Caco-2 (cell line): ENCODE data around the gene ABL2. TPM values are rescaled to one million over a fixed set of nuclear protein-coding genes. Genes with fewer than 3 reads are reported as not detected.

Experiments used
- BruUV-seq: library from RNA; stranded (reverse); fragments of 400-500 nt; replicated peaks from 2 replicates; lab custom pipeline; 2021; lab: Mats Ljungman, UMichigan
- CTCF ChIA-PET: fragments of 300-600 bp; sonication (Branson Sonifier 250); formaldehyde crosslinking; loops from one replicate; lab custom pipeline; 2022; ENCODE audit warnings: antibody characterized with exemption; lab: Charles Lee
- POLR2A ChIA-PET: fragments of 300-600 bp; sonication (Branson Sonifier 250); formaldehyde crosslinking; loops from one replicate; lab custom pipeline; 2022; ENCODE audit warnings: antibody characterized with exemption; lab: Charles Lee
- DNase-seq, 2 experiments: peaks; one replicate each; pipeline versions ENCODE4 v3.0.0 to v3.0.0-alpha.2; 2020 to 2022
- H3K27me3 ChIP-seq: replicated peaks from 2 replicates; pipeline ENCODE4 v1.6.0; 2011; ENCODE audit warnings: low read length; ENCODE audit not compliant: control insufficient read depth, insufficient read depth
- H3K36me3 ChIP-seq: 2 replicates; pipeline ENCODE4 v1.5.1; 2011; ENCODE audit warnings: low read length; ENCODE audit not compliant: control insufficient read depth, insufficient read depth
- H3K4me1 ChIP-seq: fragments of 250-450 bp; sonication (Bioruptor Pico); 2 replicates; pipeline ENCODE4 v1.5.1; 2020; ENCODE audit warnings: mild to moderate bottlenecking
- H3K4me3 ChIP-seq: 2 replicates; pipeline ENCODE4 v1.5.1; 2011; ENCODE audit warnings: low read depth, mild to moderate bottlenecking, control low read depth, low read length
- H3K9me3 ChIP-seq: fragments of 250-450 bp; sonication (Bioruptor Pico); 2 replicates; pipeline ENCODE4 v1.5.1; 2020; ENCODE audit warnings: mild to moderate bottlenecking, moderate library complexity
- H3K27ac Mint-ChIP-seq: one replicate; pipeline ENCODE4 v1.8.0; 2022; ENCODE audit warnings: mixed read lengths; ENCODE audit not compliant: unreplicated experiment
- H3K27me3 Mint-ChIP-seq: one replicate; pipeline ENCODE4 v1.8.0; 2022; ENCODE audit warnings: mixed read lengths; ENCODE audit not compliant: insufficient read depth, unreplicated experiment
- H3K36me3 Mint-ChIP-seq: one replicate; pipeline ENCODE4 v1.8.0; 2022; ENCODE audit warnings: mild to moderate bottlenecking, mixed read lengths; ENCODE audit not compliant: insufficient read depth, unreplicated experiment
- H3K4me1 Mint-ChIP-seq: one replicate; pipeline ENCODE4 v1.8.0; 2022; ENCODE audit warnings: low read depth, mixed read lengths; ENCODE audit not compliant: unreplicated experiment
- H3K4me3 Mint-ChIP-seq: one replicate; pipeline ENCODE4 v1.8.0; 2022; ENCODE audit warnings: mild to moderate bottlenecking, moderate library complexity, mixed read lengths; ENCODE audit not compliant: unreplicated experiment
- H3K9me3 Mint-ChIP-seq: one replicate; pipeline ENCODE4 v1.8.0; 2022; ENCODE audit warnings: mixed read lengths; ENCODE audit not compliant: unreplicated experiment
- intact Hi-C: fragments of 100-400 bp; cut with micrococcal nuclease; formaldehyde crosslinking; loops from one replicate; pipeline ENCODE4 v1.10.0; 2022; ENCODE audit not compliant: unreplicated experiment
- total RNA-seq: library from RNA; stranded (reverse); gene quantifications from 2 replicates; pipeline ENCODE4 v1.2.3, GENCODE V29; 2022
- TF ChIP-seq, protein P1 (sequence below), 2 experiments: fragments of 200-600 bp in 1 of 2; IDR thresholded peaks; 1 replicate in 1 of 2; 2 replicates in 1 of 2; pipeline versions ENCODE4 v1.5.1 to v1.8.0; 2011 to 2022; ENCODE audit warnings: antibody characterized with exemption in 1 of 2, control low read depth in 1 of 2, inconsistent platforms in 1 of 2, low read depth in 1 of 2, low read length in 1 of 2, mild to moderate bottlenecking in 1 of 2, moderate library complexity in 1 of 2; ENCODE audit not compliant: insufficient read depth in 1 of 2, severe bottlenecking in 1 of 2, unreplicated experiment in 1 of 2

ABL2 gene
- total RNA-seq, 1 experiment from 2014 or later = 21.6 TPM

DNA sequence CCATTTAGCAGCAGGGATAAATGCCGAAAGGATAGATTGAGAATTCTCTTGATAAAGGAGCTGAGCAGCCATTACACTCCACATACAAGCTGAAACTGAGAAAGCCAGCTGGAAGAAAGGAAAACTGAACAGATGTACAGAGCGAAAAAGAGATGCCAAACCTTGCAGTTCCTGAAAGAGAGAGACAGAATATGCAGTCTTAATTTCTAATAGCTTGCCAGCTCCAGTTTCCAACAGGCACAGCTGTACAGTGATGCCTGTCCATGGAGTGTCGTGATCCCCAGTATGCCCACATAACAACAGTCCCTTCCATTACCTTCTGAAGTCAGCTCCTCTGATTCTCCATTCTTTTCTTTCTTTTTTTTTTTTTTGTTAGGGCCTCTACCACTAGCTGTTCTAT is 22.7 kb downstream of the ABL2 start:
- no peaks in the 10 kb centered on the region for H3K9me3 Mint-ChIP-seq

DNA sequence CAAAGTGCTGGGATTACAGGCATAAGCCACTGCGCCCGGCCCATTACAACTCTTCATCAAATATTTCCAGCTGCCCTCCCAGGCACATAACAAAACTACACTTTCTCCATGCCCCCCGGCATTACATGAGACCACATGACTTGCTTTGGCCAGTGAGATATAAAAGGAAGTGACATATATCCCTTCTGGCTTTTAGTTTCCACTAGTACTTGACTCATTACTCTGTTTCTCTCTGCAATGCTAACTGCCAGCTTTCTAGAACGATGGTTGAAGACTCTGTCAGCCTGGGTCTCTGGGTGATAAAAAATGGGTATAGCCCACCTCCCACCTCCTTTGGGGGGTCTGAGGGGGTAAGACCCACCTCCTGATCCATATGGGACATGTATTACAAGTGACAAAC is 24.2 kb downstream of the ABL2 start:
- H3K27me3 ChIP-seq = no peaks in the 10 kb centered on the region
- intact Hi-C loops = loop anchor here (5.0 kb wide), 1 partner anchor 83 kb away; no protein-coding TSS in a partner anchor
- POLR2A ChIA-PET = no interaction called here
- Mint-ChIP-seq H3K27me3 (no peaks in the 10 kb centered on the region), H3K9me3 (no peaks in the 10 kb centered on the region), H3K4me3 (no peak overlapping the region), H3K4me1 (peaks cover 26% of the 10 kb centered on the region), H3K36me3 (no peaks in the 10 kb centered on the region), H3K27ac (no peak overlapping the region)
- no peaks in the 10 kb centered on the region; the same call in 1 of the 2 replicates for H3K36me3 ChIP-seq
- CTCF ChIA-PET = no interaction called here
- no peak for DNase-seq
- no peaks in the 10 kb centered on the region for H3K9me3 ChIP-seq
- TF ChIP-seq, protein P1, sequence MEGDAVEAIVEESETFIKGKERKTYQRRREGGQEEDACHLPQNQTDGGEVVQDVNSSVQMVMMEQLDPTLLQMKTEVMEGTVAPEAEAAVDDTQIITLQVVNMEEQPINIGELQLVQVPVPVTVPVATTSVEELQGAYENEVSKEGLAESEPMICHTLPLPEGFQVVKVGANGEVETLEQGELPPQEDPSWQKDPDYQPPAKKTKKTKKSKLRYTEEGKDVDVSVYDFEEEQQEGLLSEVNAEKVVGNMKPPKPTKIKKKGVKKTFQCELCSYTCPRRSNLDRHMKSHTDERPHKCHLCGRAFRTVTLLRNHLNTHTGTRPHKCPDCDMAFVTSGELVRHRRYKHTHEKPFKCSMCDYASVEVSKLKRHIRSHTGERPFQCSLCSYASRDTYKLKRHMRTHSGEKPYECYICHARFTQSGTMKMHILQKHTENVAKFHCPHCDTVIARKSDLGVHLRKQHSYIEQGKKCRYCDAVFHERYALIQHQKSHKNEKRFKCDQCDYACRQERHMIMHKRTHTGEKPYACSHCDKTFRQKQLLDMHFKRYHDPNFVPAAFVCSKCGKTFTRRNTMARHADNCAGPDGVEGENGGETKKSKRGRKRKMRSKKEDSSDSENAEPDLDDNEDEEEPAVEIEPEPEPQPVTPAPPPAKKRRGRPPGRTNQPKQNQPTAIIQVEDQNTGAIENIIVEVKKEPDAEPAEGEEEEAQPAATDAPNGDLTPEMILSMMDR (IDR thresholded peaks at IDR 0.05; ENCODE audit: insufficient read depth in 1 of 2, low read depth in 1 of 2, low read length in 1 of 2, severe bottlenecking in 1 of 2, unreplicated experiment in 1 of 2) = no peak
- peaks cover 24% of the 10 kb centered on the region for H3K4me1 ChIP-seq
- H3K4me3 ChIP-seq = no peak overlapping the region
- no TSS peak for BruUV-seq

More for the DNA sequence above, 22.7 kb downstream of the ABL2 start:
- Histone ChIP-seq H3K27me3 (no peaks in the 10 kb centered on the region), H3K4me1 (peaks cover 24% of the 10 kb centered on the region), H3K36me3 (no peaks in the 10 kb centered on the region; the same call in 1 of the 2 replicates), H3K9me3 (no peaks in the 10 kb centered on the region), H3K4me3 (no peak overlapping the region)
- Mint-ChIP-seq H3K27me3 (no peaks in the 10 kb centered on the region), H3K36me3 (no peaks in the 10 kb centered on the region), H3K4me1 (peaks cover 28% of the 10 kb centered on the region), H3K27ac (no peak overlapping the region), H3K4me3 (no peak overlapping the region)
- CTCF ChIA-PET = no interaction called here
- intact Hi-C loops = loop anchor here (5.0 kb wide), 1 partner anchor 85 kb away; no protein-coding TSS in a partner anchor
- no TSS peak for BruUV-seq
- TF ChIP-seq, protein P1 (IDR thresholded peaks at IDR 0.05; ENCODE audit: insufficient read depth in 1 of 2, low read depth in 1 of 2, low read length in 1 of 2, severe bottlenecking in 1 of 2, unreplicated experiment in 1 of 2) = no peak
- DNase-seq = no peak
- POLR2A ChIA-PET = interaction anchor here (0.6 kb wide), 1 partner anchor 81 kb away, joined by 3 read pairs; no protein-coding TSS in a partner anchor

DNA sequence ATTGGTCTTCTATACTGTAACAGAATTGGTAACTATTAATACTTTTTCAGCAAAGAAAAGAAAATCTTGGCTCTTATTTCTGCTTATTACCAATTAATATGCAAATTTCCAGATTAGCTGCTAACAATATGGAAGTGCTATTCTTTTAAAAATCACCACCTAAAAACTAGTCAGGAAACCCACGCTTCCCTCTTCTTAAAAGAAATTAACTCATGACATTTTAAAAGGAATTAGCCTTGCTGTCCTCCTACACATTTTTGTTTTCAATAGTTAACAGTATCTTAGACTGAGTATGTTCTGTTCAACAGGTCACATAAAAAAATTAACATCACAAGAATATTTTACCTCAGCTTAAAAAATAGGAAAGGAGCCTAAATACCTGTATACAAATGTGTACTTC is 27.3 kb downstream of the ABL2 start:
- Mint-ChIP-seq H3K27ac (no peak overlapping the region), H3K4me1 (peaks cover 8% of the 10 kb centered on the region), H3K4me3 (no peak overlapping the region), H3K9me3 (no peaks in the 10 kb centered on the region), H3K36me3 (no peaks in the 10 kb centered on the region), H3K27me3 (no peaks in the 10 kb centered on the region)
- no peak for DNase-seq
- Histone ChIP-seq H3K27me3 (no peaks in the 10 kb centered on the region), H3K36me3 (no peaks in the 10 kb centered on the region; the same call in 1 of the 2 replicates), H3K9me3 (no peaks in the 10 kb centered on the region), H3K4me1 (no peaks in the 10 kb centered on the region), H3K4me3 (no peak overlapping the region)
- ChIA-PET POLR2A (no interaction called here), CTCF (no interaction called here)
- TF ChIP-seq, protein P1 (IDR thresholded peaks at IDR 0.05; ENCODE audit: insufficient read depth in 1 of 2, low read depth in 1 of 2, low read length in 1 of 2, severe bottlenecking in 1 of 2, unreplicated experiment in 1 of 2) = no peak
- BruUV-seq = no TSS peak
- intact Hi-C loops = no loop called here
